ENCODE results near the gene GRAMD2B. TPM values are rescaled to one million over a fixed set of nuclear protein-coding genes. Genes with fewer than 3 reads are reported as not detected.
"Not testable (repeated sequence)": the region's sequence is repeated elsewhere in the genome, so short reads cannot be mapped to it uniquely, and the experiment has no call there.

The GRAMD2B gene
- polyA plus RNA-seq, 1 experiment = 11.9 TPM

- ChIA-PET POLR2A (no interaction called here), CTCF (no interaction called here)
- H3K4me3 ChIP-seq (ENCODE audit: low read depth, low read length) = no peak overlapping the region
- H3K9me3 ChIP-seq (ENCODE audit: control insufficient read depth, insufficient read depth, low read length) = no peaks in the 10 kb centered on the region
- DNase-seq (ENCODE audit: low read depth, low spot score) = no peak
- no peak overlapping the region for H3K27ac ChIP-seq (ENCODE audit: low read depth, low read length)
- TF ChIP-seq CTCF (IDR thresholded peaks at IDR 0.05; ENCODE audit: low read depth, low read length) = no peak
- no peaks in the 10 kb centered on the region for H3K27me3 ChIP-seq (ENCODE audit: control insufficient read depth, insufficient read depth, low read length)
These were observed 33.2 kb upstream of the GRAMD2B start for GRCh38 chr5:126390051-126390450.

GRCh38 chr5:126391386-126391785, 31.8 kb upstream of the GRAMD2B start:
- Histone ChIP-seq H3K27ac (ENCODE audit: low read depth, low read length) (no peak overlapping the region), H3K27me3 (ENCODE audit: control insufficient read depth, insufficient read depth, low read length) (no peaks in the 10 kb centered on the region), H3K9me3 (ENCODE audit: control insufficient read depth, insufficient read depth, low read length) (no peaks in the 10 kb centered on the region), H3K4me3 (ENCODE audit: low read depth, low read length) (no peak overlapping the region)
- POLR2A ChIA-PET = no interaction called here
- CTCF ChIA-PET = no interaction called here
- no peak for TF ChIP-seq CTCF (IDR thresholded peaks at IDR 0.05; ENCODE audit: low read depth, low read length)
- DNase-seq (ENCODE audit: low read depth, low spot score) = no peak

- Histone ChIP-seq H3K27me3 (ENCODE audit: control insufficient read depth, insufficient read depth, low read length) (no peaks in the 10 kb centered on the region), H3K9me3 (ENCODE audit: control insufficient read depth, insufficient read depth, low read length) (peaks cover 2% of the 10 kb centered on the region; the same call in 1 of the 2 replicates), H3K4me3 (ENCODE audit: low read depth, low read length) (no peak overlapping the region), H3K27ac (ENCODE audit: low read depth, low read length) (no peak overlapping the region)
- ChIA-PET POLR2A (no interaction called here), CTCF (no interaction called here)
- TF ChIP-seq CTCF (IDR thresholded peaks at IDR 0.05; ENCODE audit: low read depth, low read length) = no peak
- no peak for DNase-seq (ENCODE audit: low read depth, low spot score)
These were observed 28.9 kb upstream of the GRAMD2B start for GRCh38 chr5:126394211-126394788.

- Histone ChIP-seq H3K27me3 (ENCODE audit: control insufficient read depth, insufficient read depth, low read length) (no peaks in the 10 kb centered on the region), H3K9me3 (ENCODE audit: control insufficient read depth, insufficient read depth, low read length) (peaks cover 4% of the 10 kb centered on the region; the same call in 1 of the 2 replicates), H3K4me3 (ENCODE audit: low read depth, low read length) (no peak overlapping the region), H3K27ac (ENCODE audit: low read depth, low read length) (no peak overlapping the region)
- no peak for TF ChIP-seq CTCF (IDR thresholded peaks at IDR 0.05; ENCODE audit: low read depth, low read length)
- no peak for DNase-seq (ENCODE audit: low read depth, low spot score)
- POLR2A ChIA-PET = no interaction called here
- CTCF ChIA-PET = no interaction called here
These were observed 28.0 kb upstream of the GRAMD2B start for GRCh38 chr5:126395198-126395597.

GRCh38 chr5:126395605-126396004, 27.6 kb upstream of the GRAMD2B start:
- TF ChIP-seq CTCF (IDR thresholded peaks at IDR 0.05; ENCODE audit: low read depth, low read length) = no peak
- CTCF ChIA-PET = no interaction called here
- DNase-seq (ENCODE audit: low read depth, low spot score) = no peak
- Histone ChIP-seq H3K4me3 (ENCODE audit: low read depth, low read length) (no peak overlapping the region), H3K9me3 (ENCODE audit: control insufficient read depth, insufficient read depth, low read length) (peaks cover 4% of the 10 kb centered on the region; the same call in 1 of the 2 replicates), H3K27ac (ENCODE audit: low read depth, low read length) (no peak overlapping the region), H3K27me3 (ENCODE audit: control insufficient read depth, insufficient read depth, low read length) (no peaks in the 10 kb centered on the region)
- POLR2A ChIA-PET = no interaction called here

- POLR2A ChIA-PET; H3K27me3 ChIP-seq (ENCODE audit: control insufficient read depth, insufficient read depth, low read length); DNase-seq (ENCODE audit: low read depth, low spot score); H3K27ac ChIP-seq (ENCODE audit: low read depth, low read length); H3K9me3 ChIP-seq (ENCODE audit: control insufficient read depth, insufficient read depth, low read length); H3K4me3 ChIP-seq (ENCODE audit: low read depth, low read length); CTCF ChIA-PET: not testable (repeated sequence)
These were observed 26.5 kb upstream of the GRAMD2B start for GRCh38 chr5:126396721-126397120.
